CD4-positive, alpha-beta T cell treated with Interleukin-15 for 1 hour (primary cell): ENCODE results near the gene RRP8.
A peak's percentile ranks its signal among the peaks of the same experiment; 100 is the strongest.

Experiments
- DNase-seq: peaks from one replicate; pipeline ENCODE4 v3.0.0-alpha.2; 2020

RRP8 gene

DNA sequence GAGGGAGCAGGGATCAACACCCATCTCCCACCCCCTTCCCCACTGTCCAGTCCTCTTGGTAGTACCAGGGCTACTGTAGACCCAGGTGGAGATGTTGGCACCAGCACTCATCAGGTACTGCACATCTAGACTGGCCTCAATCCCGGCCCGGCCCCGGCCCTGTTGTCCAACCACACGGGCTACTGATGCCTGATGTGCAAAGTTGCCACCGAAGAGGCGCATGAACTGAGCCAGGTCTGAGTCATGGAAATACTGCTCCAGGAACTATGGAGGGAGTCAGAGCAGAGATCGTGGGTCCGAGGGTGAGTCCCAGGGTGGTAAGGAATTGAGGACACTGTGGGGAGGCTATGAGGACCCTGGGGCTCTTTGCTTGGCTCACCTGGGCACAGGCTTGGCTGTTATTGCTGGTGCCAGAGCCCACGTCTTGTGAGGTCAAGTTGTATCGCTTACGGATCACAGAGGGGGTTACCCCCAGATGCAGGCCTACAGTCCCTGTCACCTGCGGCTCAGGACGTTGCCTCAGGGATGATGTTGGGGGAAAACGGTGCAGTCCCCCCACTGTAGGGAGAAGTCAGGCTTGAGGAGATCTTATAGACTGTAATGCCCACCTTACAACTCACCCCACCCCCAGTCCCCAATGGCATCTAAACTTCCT lies 13.3 kb upstream of the RRP8 start:
- DNase-seq, result no peak

DNA sequence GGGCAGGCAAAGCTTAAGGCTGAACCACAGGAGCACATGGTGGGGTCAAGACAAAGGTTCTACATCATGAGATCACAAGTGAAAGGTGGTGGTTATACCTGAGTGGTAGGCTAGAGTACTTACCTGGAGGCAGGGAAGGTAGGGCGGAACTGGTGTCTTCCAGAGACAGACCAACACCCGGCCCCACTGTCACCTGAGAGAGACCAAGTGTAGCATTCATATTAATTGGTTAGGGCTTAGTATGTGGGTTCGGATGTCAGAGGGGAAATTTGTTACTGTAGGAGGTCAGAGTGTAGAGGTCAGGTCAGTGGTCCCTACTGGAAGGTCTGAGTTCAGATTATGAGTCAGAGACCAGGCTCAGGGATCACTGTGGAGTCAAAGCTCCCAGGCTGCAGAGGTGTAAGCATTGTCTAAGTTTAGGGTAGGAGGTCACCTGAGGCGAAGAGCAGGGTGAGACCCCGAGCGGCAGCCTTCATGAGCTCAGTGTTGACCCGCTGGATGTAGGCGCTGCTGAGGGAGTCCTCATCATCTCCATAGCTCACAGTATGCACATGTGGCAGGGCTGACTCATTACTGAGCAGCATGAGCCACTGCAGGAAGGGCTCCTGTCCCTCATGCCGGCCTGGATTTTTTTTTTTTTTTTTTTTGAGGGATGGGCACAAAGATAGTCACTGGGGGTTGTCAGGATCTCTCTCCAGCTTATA lies 12.6 kb upstream of the RRP8 start:
- no peak for DNase-seq

DNA sequence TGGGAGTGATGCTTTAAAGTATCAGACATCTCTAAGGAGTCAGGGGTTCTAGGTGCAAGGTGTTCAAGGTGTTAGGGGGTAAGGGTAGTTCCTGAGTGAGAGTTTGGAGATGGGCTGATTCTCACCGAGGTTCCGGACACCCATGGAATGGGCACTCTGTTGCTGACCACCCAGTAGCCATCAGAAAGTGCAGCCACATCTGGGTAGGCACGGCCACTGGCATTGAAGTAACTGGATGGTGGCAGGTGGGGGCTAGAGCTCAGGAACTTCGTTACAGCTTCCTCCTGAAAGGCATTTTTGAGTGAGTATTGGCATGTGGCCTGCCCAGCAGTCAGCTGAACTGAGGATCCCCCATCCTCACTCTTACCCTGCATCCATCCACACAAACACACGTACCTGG lies 11.6 kb upstream of the RRP8 start:
- no peak for DNase-seq

DNA sequence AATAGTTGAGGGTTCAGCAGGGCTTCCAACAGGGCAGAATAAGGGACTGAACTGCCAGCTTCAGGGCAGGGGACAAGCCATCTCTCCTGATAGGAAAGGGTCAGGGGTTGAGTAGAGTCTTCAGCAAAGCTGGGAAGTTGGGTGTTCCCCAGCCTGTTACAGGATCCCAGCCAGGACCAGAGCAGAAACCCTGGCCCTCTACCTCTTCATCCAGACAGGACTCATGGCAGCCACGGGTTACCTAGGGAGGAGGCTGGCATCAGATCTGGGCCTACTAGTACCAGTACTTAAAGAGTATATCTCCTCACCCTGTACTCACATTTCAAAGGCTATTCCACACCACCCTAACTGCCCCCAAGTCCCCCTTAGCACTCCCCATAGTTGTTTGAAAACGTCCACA lies 11.0 kb upstream of the RRP8 start:
- no peak for DNase-seq

DNA sequence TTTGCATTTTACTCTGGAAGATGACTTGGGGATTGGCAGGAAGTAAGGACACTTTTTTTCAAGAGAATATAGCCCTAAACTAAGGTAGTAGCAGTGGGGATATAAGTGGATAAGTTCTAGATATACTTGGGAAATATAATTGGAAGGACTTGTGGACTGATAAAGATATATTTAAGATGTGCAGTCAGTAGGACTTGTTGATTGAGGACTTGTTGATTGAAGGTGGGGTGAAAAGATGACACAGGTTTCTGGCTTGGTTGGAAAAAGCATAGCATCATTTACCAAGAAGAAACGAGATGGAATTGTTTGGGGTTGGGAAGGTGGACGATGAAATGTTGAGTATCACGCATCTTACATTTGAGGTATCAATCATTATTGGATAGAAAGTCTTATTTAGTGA lies 10.1 kb upstream of the RRP8 start:
- no peak for DNase-seq

DNA sequence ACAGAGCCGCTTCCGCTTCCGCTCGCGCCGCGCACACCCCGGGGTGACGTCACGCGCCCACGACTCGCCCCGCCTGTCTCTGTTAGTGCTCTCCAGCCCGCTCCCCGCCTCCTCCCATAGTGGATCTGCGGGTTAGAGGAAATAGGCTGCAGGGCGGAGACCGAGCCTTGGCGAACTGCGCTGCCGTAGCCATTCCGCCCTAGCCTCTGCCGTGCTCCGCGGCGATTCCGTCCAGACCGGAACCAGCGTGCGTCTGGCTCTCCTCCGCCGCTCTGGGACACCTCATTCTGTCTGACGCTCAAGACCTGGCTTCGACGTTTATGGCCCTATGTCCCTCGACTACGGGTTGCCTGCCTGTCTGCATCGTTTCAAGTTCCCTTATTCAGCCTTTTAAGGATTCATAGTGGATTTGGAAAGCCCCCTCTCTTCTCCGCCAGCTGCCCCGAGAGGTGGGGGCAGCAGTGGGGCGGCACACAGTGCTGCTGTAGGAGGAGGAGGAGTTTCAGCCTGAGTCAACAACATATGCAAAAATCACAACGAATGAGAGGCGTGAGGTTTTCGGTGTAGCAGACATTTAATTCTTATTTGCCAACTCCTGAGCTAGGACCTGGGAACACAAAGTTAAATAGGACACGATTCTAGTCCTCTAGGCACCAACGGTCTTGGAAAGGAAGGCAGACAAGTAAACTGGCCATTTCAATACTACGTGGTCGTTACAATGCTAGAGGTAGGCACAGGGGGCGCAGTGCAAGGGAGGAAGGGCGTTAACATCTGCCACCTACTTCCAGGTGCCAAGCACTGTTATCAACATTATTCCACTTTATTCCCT lies 9.0 kb upstream of the RRP8 start, which contains the start of gene TAF10:
TAF10 (minus strand) TSS at position 4 of the 829 bp plus-strand sequence. CDS start 27 bp downstream, outside the sequence.
- peak; percentile 96 for DNase-seq

DNA sequence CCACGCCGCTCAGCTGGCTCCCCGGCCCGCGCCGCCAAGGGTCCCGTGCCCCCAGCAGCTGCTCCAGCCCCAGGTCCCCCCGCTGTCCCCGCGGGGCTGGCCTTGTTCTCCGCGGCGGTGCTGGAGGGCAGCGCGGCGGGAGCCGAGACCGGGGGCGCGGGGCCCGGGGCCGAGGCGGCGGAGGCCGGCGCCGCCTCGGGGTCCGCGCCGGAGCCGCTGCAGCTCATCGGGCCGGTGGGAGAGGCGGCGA lies 8.5 kb upstream of the RRP8 start:
- no peak for DNase-seq

DNA sequence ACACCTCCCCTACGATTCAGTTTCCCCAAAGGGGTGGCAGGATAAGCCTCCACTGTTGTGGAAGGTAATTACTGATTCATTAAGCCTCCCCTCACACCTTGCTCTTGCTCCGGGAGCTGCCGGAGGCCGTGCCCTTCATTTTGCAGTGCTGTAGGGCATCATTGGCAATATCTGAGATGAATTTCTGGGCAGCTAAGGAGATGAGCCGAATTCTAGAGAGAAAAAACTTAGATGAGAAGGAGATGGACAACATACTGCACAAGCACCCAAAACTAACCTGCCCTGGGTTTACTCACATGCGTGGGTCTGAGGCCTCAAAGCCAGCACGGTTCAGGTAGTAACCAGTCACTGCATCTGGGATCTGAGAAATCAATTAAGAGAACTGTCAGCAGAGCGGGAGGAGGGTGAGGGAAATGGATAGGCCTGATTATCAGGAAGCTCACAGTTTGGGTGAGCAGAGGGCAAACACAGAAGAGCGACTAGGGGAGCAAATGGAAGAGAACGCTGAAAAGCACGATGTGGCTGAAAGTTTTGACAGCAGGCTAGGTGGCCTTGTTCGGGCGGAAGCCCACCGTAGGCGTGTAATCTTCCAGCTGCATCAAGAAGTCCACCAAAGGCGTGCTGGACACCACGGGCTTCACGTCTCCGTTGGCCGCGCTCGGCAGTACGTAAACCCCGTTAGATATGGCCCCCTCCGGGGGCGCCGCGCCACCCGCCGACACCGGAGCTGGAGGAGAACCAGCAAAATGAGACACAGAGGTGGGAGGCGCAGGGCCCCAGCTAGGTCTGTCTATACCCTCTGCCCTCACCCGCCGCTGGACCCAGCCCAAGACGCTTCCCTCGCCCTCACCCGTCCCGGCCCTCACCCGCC lies 7.9 kb upstream of the RRP8 start:
- DNase-seq, result peak; percentile 26

DNA sequence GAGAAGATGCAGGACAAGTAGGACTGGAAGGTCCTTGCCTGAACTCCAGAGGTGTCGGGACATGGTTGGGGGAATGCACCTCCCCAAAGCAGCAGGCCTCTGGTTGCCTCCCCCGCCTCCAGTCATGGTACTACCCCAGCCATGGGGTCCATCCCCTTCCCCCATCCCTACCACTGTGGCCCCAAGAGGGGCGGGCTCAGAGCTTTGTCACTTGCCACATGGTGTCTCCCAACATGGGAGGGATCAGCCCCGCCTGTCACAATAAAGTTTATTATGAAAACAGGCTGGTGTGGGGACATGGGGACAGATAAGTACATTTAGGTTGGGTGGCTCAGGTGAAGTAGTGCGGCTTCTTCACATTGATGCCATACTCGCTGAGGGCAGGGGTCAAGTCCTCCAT lies 7.2 kb upstream of the RRP8 start:
- peak; percentile 12 for DNase-seq

DNA sequence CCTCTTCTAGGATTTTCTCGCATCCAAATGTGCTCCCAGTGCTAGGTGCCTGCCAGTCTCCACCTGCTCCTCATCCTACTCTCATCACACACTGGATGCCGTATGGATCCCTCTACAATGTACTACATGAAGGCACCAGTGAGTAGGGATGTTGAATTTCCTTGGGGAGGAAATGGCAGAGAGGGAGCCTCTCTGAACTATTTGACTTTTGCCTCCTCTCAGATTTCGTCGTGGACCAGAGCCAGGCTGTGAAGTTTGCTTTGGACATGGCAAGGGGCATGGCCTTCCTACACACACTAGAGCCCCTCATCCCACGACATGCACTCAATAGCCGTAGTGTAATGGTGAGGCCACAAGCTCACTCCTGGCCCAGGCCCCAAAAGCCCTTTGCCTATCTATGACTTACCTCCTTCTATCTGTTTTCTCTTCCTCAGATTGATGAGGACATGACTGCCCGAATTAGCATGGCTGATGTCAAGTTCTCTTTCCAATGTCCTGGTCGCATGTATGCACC lies 6.1 kb upstream of the RRP8 start:
- peak; percentile 9 for DNase-seq

DNA sequence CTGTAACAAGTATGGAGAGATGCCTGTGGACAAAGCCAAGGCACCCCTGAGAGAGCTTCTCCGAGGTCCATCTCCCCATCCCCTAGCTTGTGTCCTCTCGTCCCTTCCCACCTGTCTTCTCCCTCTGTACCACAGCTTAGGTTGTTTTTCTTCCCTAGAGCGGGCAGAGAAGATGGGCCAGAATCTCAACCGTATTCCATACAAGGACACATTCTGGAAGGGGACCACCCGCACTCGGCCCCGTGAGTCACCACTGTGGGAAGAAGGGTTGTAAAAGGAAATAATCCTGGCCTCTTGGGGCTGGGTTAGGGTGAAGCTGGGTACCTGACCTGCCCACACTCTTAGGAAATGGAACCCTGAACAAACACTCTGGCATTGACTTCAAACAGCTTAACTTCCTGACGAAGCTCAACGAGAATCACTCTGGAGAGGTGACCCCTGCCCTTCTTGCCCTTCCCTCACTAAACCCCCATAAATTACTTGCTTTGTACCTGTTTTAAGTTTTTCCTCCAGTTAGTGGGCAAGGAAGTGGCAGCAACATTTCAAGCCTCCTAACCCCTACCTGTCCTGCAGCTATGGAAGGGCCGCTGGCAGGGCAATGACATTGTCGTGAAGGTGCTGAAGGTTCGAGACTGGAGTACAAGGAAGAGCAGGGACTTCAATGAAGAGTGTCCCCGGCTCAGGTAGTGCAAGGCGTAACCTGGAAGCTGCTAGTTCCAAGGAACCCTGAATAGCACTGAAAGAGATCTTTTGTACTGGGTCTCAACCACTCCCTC lies 5.5 kb upstream of the RRP8 start:
- DNase-seq, result peak; percentile 7

DNA sequence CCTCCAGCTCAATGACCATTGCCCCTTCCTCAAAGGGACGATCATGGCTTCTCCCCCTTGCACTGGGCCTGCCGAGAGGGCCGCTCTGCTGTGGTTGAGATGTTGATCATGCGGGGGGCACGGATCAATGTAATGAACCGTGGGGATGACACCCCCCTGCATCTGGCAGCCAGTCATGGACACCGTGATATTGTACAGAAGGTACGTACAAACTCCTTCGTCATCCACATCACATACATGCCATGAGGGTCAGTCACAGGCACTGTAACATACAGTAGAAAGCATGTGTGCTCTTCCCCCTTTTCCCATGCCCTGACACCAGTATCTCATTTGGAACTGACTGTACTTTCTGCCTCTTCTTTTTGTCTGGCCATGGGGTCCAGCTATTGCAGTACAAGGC lies 4.6 kb upstream of the RRP8 start:
- DNase-seq, result no peak

DNA sequence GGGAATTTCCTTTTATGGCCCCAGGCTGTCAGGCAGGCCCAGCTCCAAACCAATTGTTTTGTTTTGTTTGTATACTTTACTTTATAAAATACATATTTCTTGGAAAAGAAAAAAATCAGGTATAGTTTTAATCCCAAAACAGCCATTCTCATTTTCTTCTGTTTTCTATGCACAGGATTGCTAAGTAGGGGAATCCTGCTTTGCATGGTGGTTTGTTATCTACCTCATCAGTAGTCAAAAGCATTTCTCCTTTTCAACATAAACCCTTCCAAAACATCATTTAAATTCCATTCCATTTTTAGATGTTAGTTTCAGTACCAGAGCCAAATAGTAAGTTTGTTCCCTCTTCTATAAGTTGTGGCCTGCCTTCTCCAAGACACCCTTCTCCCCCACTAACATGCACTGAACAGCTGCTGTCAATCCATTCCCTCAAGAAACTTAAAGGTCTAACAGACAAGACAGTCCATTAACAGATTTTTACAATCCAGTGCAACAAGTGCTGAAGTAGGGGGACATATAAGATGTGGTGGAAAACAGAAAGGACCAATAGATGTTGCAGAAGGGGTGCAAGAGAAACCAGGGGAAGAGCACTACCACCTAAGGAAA lies 3.9 kb upstream of the RRP8 start:
- DNase-seq, result no peak

DNA sequence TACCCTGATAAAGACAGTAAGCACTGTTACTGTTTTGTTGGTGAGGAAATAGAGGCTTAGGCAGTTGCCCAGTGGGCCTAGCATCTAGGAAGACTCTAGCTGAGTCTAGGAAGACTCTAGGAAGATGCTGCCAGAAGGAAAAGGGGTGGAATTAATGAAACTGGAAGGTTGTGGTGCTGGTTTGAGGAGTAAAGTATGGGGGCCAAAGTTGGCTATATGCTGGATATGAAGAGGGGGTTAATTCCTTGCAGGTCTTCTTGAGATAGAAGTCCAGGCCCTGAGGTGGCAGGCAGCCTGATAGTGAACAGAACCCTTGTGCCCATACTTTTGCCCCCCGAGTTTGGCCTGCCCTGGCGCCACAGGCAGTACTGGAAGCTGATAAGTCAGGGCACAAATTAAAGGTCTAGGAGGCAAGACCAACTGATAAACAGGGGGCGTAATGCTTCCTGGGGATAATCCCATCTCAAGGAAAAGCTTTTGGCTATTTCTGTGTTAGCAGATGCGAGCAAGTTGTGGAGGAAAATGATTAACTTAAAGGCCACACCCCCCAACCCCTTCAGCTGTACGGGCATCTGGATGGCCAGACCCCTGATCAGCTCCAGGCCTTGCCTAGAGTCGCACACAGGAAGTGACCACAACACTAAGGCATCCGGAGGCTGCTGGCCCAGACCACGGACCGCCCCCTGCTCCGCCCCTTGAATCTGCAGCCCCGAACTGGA lies 3.2 kb upstream of the RRP8 start:
- peak; percentile 76 for DNase-seq

DNA sequence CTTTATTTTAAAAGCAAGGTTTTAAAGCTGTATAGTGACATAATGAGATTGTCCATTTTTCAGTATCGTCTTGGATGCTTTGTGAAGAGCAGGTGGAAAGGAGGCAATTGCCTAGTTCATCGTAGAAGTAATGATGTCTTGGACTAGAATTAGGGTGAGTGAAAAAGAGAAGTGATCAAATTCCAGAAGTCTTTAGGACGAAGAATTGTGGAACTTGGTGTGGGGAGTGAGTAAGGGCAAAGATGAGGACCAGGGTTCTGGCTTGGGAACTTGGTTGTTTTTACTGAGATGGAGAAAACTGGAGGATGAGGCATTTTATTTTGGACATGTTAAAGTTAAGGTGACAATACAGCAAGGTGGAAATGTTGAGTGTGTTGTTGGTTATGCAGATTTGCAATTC lies 1.4 kb upstream of the RRP8 start:
- no peak for DNase-seq

DNA sequence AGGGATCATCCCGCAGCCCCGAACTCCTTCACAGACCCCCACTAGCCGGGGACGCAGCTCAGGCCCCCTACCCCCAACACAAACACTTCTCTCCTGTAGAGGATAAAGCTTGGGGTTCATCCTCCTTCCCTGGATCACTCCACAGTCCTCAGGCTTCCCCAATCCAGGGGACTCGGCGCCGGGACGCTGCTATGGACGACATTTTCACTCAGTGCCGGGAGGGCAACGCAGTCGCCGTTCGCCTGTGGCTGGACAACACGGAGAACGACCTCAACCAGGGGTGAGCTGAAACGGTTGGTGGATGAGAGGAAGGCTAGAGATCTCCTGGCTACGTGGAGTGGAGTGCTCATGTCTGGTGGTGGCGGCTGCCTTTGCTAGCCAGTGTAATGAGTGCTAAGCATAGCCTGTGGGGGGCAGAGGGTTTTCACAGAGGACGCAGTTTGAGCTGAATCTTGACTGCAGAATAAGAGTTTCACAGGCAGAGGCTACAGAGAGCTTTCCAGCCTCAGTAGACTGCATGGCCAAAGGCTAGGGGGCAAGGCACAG lies 738 bp upstream of the RRP8 start:
- DNase-seq, result peak; percentile 69

DNA sequence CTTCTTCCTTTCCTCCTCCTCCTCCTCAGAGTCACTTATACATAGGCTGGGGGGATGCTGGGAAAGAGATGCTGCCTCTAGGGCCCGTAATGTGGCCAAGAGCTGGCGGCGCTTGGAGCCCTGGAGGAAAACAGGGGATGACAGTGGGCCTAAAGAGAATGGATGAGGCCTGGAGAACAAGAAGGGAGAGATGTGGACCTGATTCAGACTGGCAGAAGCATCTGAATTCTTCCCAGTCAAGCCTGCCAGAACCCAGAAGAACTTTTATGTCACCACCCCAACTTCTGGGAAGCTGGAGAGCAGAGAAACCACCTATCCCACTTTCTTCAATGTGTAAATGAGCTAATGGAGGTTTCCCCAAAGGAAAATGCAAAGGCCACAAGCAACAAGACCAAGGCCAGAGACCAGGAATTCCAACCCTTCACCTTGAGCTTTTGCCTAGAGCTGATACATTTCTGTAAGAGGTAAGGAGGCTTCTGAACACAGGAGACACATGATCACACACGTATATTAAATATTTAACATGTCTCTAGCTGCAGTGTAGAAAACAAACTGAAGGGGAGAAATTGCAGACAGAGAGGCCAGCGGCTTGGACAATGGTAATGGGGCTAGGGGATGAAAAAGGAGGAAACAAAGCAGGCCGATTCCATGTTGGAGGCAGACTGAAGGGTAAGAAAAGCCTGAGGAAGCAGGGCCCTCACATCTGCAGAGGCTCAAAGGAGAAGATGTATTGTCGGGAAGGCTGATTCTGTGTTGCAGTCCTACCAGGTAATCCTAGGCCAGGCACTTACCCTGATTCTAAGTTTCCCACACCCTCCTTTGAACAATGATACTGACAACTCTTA lies 1.1 kb downstream of the RRP8 start:
- no peak for DNase-seq

DNA sequence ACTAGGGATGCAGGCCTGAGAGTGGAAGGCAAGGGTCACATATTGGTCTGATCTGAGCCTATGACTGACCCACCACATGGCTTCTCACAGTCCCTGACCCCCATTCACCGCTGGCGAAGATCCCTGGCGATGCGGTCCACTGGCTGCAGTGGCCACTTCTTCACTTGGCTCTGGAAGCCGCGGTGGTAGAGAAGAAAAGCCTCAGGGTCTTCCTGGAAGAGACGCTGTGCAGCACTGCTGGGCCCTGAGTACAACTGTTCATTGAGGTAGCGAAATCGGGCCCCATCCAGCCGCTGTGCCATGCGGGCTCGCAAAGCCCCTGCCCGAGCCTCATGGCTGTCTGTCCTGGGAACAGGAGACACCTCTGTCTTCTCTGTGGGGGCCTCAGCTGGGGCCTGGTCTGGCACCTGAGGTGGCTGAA lies 2.4 kb downstream of the RRP8 start:
- no peak for DNase-seq

DNA sequence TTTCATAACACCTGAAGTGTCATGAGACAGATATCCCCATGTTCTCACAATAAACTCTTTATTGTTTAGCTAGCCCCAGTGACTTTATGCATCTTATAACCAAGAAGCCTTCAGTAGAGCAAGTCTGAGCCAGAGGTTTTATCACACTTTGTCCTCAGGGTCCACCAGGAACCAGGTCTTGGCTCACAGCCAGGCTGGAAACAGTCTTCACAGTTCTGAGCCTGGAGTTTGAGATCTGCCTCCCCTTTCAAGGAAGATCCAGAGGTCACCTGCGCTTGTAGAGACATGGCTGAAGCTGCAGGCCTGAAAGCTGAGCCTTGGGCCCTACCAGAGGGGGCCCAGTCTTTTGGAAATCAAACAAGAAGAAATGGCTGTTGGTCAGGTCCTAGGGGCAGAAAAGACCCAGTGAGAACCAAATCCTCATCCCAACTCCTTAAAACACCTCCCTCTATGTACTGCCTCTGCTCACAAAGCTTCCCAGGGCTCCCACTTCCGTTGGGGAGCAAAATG lies 3.5 kb downstream of the RRP8 start:
- DNase-seq, result no peak
